ENCODE data around the gene NRIP1.

Gene NRIP1

GRCh38 chr21:15097580-15097979 is 32.8 kb upstream of the NRIP1 start:
- no peak for TF ChIP-seq CTCF (IDR thresholded peaks at IDR 0.05; ENCODE audit: insufficient read depth, low read depth, low read length, missing control alignments)
- no peak for DNase-seq (ENCODE audit: low read depth)

GRCh38 chr21:15096146-15096545 is 31.3 kb upstream of the NRIP1 start:
- DNase-seq (ENCODE audit: low read depth): no peak
- no peak overlapping the region for H3K4me3 ChIP-seq (ENCODE audit: low read depth, low read length)
- TF ChIP-seq CTCF (IDR thresholded peaks at IDR 0.05; ENCODE audit: insufficient read depth, low read depth, low read length, missing control alignments): no peak

More at GRCh38 chr21:15097580-15097979, 32.8 kb upstream of the NRIP1 start:
- no peak overlapping the region for H3K4me3 ChIP-seq (ENCODE audit: low read depth, low read length)

- DNase-seq (ENCODE audit: low read depth): no peak
Observed at GRCh38 chr21:15095326-15095725, 30.5 kb upstream of the NRIP1 start.

DNA sequence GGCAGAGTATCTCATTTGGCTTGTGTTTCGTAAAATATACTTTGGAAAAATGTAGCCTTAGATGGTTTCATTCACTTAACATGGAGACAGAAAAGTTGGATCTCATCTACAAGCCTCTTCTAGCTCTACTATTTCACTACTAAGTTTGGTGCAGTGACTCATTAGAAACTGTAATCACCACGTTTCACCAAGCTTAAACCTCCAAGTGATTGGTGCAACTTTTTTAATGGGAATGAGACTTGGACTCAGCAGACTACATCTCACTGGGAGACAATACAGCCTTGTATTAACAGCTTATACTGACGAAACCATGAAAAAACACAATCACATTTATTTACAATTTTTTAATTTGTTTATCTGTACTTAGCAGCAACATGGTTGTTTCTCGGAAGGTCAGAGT is 29.9 kb upstream of the NRIP1 start:
- TF ChIP-seq CTCF (IDR thresholded peaks at IDR 0.05; ENCODE audit: insufficient read depth, low read depth, low read length, missing control alignments): no peak
- no peak for DNase-seq (ENCODE audit: low read depth)
- H3K4me3 ChIP-seq (ENCODE audit: low read depth, low read length): no peak overlapping the region

More at GRCh38 chr21:15095326-15095725, 30.5 kb upstream of the NRIP1 start:
- no peak overlapping the region for H3K4me3 ChIP-seq (ENCODE audit: low read depth, low read length)
- TF ChIP-seq CTCF (IDR thresholded peaks at IDR 0.05; ENCODE audit: insufficient read depth, low read depth, low read length, missing control alignments): no peak

- no peak overlapping the region for H3K4me3 ChIP-seq (ENCODE audit: low read depth, low read length)
- DNase-seq (ENCODE audit: low read depth): no peak
- no peak for TF ChIP-seq CTCF (IDR thresholded peaks at IDR 0.05; ENCODE audit: insufficient read depth, low read depth, low read length, missing control alignments)
Observed at GRCh38 chr21:15093216-15093615, 28.4 kb upstream of the NRIP1 start.

- no peak for TF ChIP-seq CTCF (IDR thresholded peaks at IDR 0.05; ENCODE audit: insufficient read depth, low read depth, low read length, missing control alignments)
- no peak overlapping the region for H3K4me3 ChIP-seq (ENCODE audit: low read depth, low read length)
- DNase-seq (ENCODE audit: low read depth): no peak
Observed at GRCh38 chr21:15092745-15093144, 27.9 kb upstream of the NRIP1 start.

GRCh38 chr21:15090390-15090789 is 25.6 kb upstream of the NRIP1 start:
- no peak for DNase-seq (ENCODE audit: low read depth)
- no peak overlapping the region for H3K4me3 ChIP-seq (ENCODE audit: low read depth, low read length)
- no peak for TF ChIP-seq CTCF (IDR thresholded peaks at IDR 0.05; ENCODE audit: insufficient read depth, low read depth, low read length, missing control alignments)
